OCI-LY7 (cell line): Measurements from ENCODE around the gene RPUSD2.

Source experiments
- EZH2phosphoT487 ChIP-seq: fragments of 200-600 bp; sonication (generic); IDR thresholded peaks from 2 replicates; pipeline ENCODE4 v1.6.1; 2018; ENCODE audit warnings: low read depth, borderline replicate concordance, mild to moderate bottlenecking, mixed run types, antibody characterized with exemption, low read length, moderate library complexity, mixed read lengths
- TF ChIP-seq, protein P1 (sequence below): fragments of 200-600 bp; sonication (generic); conservative IDR thresholded peaks from 2 replicates; pipeline ENCODE4 v1.5.1; 2014; ENCODE audit warnings: mild to moderate bottlenecking, antibody characterized with exemption, low read length, moderate library complexity, mixed read lengths

DNA sequence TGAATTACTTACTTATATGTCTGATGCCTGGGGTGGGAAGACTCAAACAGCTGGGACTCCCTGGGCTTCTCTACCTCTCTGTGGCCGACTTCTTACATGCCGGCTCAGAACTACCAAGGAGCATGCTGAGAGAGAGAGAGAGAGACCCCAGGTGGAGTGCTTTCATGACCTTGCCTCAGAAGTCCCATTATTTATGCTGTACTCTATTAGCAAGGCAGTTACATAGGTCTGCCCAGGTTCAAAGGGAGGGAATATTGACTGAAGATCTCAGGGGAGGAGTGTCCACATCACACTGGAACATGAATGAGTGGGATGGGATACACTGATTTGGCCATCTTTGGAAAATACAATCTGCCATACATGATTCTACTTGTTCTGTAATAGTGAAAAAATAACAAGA, 20.5 kb upstream of the RPUSD2 start:
- TF ChIP-seq, protein P1, sequence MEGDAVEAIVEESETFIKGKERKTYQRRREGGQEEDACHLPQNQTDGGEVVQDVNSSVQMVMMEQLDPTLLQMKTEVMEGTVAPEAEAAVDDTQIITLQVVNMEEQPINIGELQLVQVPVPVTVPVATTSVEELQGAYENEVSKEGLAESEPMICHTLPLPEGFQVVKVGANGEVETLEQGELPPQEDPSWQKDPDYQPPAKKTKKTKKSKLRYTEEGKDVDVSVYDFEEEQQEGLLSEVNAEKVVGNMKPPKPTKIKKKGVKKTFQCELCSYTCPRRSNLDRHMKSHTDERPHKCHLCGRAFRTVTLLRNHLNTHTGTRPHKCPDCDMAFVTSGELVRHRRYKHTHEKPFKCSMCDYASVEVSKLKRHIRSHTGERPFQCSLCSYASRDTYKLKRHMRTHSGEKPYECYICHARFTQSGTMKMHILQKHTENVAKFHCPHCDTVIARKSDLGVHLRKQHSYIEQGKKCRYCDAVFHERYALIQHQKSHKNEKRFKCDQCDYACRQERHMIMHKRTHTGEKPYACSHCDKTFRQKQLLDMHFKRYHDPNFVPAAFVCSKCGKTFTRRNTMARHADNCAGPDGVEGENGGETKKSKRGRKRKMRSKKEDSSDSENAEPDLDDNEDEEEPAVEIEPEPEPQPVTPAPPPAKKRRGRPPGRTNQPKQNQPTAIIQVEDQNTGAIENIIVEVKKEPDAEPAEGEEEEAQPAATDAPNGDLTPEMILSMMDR, result no peak
- TF ChIP-seq EZH2phosphoT487, result no peak
